Transverse colon (tissue), 4 donors: ENCODE measurements around the gene ZDHHC13.

Experiments
- EP300 ChIP-seq: sonication (generic); formaldehyde crosslinking; IDR thresholded peaks from one replicate; pipeline ENCODE4 v1.6.1; 2017; ENCODE audit warnings: antibody characterized with exemption, low read depth
- POLR2A ChIP-seq: fragments of 450-650 bp; IDR thresholded peaks from one replicate; pipeline ENCODE4 v1.6.1; 2016; ENCODE audit warnings: antibody characterized with exemption, mild to moderate bottlenecking, moderate library complexity
- POLR2AphosphoS5 ChIP-seq, 3 donors: sonication (generic); formaldehyde crosslinking; IDR thresholded peaks; one replicate each; pipeline ENCODE4 v1.6.1; 2016; ENCODE audit warnings: antibody characterized with exemption in 3 of 3
- TF ChIP-seq, protein P1 (sequence below), 5 experiments: fragments of 200-600 bp in 3 of 5; fragments of 450-650 bp in 2 of 5; sonication (generic) in 3 of 5; IDR thresholded peaks; 1 replicate in 2 of 5; 2 replicates in 3 of 5; pipeline ENCODE4 v1.5.1; 2016 to 2017; ENCODE audit warnings: antibody characterized with exemption in 5 of 5, inconsistent platforms in 3 of 5, mild to moderate bottlenecking in 2 of 5, moderate library complexity in 1 of 5

DNA sequence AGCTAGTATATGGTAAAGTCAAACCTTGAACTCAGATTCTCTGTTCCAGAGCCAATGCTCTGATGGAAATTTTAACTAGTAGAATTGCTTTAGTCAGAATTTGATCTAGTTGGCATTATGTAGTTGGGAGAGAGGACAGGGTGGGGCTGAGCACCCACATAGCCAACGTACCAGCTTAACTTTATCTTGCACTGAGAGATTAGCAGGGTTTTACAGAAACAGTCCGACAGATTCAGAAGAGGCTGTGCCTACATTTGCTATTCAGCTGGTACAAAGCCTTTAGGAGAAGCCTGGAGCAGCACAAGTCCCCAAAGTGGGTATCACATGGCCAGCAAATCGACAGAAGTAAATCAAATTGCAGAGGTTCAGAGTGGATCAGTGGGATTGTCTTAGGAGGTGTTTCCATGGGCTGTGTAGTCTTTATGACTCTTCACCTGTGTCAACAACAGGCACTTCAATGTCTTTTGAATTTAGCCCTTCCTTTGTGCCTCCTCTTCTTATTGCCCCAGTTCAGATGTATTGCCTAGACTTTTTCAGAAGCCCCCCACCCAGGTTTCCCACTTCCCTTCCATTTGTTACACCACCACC lies 92.1 kb downstream of the ZDHHC13 start:
- TF ChIP-seq EP300 (no peak), POLR2A (no peak), POLR2AphosphoS5 (IDR thresholded peaks at IDR 0.05) (no peak)
- TF ChIP-seq, protein P1, sequence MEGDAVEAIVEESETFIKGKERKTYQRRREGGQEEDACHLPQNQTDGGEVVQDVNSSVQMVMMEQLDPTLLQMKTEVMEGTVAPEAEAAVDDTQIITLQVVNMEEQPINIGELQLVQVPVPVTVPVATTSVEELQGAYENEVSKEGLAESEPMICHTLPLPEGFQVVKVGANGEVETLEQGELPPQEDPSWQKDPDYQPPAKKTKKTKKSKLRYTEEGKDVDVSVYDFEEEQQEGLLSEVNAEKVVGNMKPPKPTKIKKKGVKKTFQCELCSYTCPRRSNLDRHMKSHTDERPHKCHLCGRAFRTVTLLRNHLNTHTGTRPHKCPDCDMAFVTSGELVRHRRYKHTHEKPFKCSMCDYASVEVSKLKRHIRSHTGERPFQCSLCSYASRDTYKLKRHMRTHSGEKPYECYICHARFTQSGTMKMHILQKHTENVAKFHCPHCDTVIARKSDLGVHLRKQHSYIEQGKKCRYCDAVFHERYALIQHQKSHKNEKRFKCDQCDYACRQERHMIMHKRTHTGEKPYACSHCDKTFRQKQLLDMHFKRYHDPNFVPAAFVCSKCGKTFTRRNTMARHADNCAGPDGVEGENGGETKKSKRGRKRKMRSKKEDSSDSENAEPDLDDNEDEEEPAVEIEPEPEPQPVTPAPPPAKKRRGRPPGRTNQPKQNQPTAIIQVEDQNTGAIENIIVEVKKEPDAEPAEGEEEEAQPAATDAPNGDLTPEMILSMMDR (IDR thresholded peaks at IDR 0.05), result no peak
